ENCODE measurements around the gene TSPAN8. TPM values are rescaled to one million over a fixed set of nuclear protein-coding genes. Genes with fewer than 3 reads are reported as not detected.

The TSPAN8 gene
- total and polyA plus RNA-seq, 9 of the 15 experiments (the other 6 are each of a cell fraction or from before 2014, with no cell fraction given), result 0.11 to 0.55 (median 0.25) TPM; not detected in 2

GRCh38 chr12:71200706-71201105, 42.9 kb upstream of the TSPAN8 start (continued):
- no peak for TF ChIP-seq ZNF609 (CRISPR knock-in tag; IDR thresholded peaks at IDR 0.05; ENCODE audit: borderline replicate concordance)
- TF ChIP-seq ESRRA (IDR thresholded peaks at IDR 0.05; ENCODE audit: borderline replicate concordance, low read depth), result no peak
- TF ChIP-seq ZNF311 (CRISPR knock-in tag; IDR thresholded peaks at IDR 0.05), result no peak
- TF ChIP-seq POLR2H (tag; IDR thresholded peaks at IDR 0.05; ENCODE audit: low read depth), result no peak
- no peak for TF ChIP-seq HMGN3 (IDR thresholded peaks at IDR 0.05; ENCODE audit: borderline replicate concordance, extremely low read depth, insufficient read length, low read depth, low read length)
- TF ChIP-seq FOXJ3 (CRISPR knock-in tag; IDR thresholded peaks at IDR 0.05), result no peak
- TF ChIP-seq KDM2B (CRISPR knock-in tag; IDR thresholded peaks at IDR 0.05), result no peak
- TF ChIP-seq ZBTB49 (CRISPR knock-in tag; IDR thresholded peaks at IDR 0.05; ENCODE audit: borderline replicate concordance), result no peak
- TF ChIP-seq ATF7 (IDR thresholded peaks at IDR 0.05), result no peak
- no peak for TF ChIP-seq CREBBP (IDR thresholded peaks at IDR 0.05; ENCODE audit: low read depth, low read length)
